GM19240 (cell line): ENCODE results near the gene FAM20C.
"Not testable (repeated sequence)": the region's sequence is repeated elsewhere in the genome, so short reads cannot be mapped to it uniquely, and the experiment has no call there.

Experiments
- DNase-seq: peaks from one replicate; pipeline ENCODE4 v3.0.0; 2011; ENCODE audit warnings: low spot score; ENCODE audit not compliant: insufficient read length

Gene FAM20C

DNA sequence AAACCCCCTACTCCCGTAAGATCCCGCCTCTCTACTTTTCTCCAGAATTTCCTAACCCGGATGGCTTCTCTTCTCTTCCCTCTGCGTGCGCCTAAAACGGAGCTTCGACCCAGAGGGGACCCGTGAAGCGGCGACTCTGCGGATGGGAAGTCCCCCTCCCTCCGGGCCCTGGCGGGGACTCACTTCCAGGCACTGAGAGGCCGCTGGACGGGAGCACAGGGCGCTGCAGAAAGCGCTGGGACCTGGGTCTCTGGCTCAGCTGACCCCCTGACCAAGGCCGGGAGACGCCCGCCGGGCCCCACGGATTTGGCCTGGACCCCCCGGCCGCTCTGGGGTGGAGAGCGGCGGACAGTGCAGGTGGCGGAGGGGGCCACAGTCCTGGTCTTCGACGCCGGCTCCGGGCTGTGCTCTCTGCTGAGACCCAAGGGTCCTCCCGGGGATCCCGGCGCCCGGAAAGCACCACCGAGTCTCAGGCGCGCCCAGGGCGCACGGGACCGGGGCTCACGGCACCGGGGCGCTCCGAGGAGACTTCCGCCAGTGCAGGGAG is 96.9 kb downstream of the FAM20C start:
- no peak for DNase-seq

DNA sequence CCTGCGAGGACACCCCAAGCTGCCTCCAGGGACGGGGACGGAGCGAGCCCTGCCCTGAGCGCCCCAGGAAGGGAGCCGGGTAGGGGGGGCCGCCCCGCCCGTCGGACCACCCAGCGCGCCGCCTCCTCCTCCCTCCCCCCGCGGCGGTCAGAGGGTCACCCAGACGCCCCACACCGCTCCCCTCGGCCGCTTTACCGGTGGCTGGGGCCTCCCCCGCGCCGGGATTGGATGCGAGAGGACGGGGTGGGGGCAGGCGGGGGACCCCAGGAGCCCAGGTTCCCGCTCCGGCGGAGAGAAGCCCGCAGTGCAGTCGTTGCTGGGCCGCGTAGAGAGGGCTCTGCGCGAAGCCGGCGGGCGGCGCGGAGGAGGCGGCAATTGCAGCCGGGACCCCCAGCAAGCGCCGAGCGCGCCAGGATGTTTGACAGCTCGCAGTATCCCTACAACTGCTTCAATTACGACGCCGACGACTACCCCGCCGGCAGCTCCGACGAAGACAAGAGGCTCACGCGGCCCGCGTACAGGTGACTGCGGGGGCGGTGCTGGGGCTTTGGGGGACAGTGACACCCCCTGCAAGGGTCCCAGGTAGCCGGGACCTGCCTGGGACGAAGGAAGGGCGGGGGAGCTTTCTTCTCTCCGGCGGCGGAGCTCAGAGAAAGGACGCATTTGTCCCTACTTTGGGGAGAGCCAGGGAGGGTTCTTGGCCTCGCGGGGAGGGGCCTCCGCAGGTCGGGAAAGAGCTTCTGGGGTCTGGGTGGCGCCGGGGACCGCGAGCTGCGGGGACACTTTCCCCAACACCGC is 97.6 kb downstream of the FAM20C start, which contains the start of gene FOXL3:
Gene FOXL3 (plus strand): TSS at position 415 of the 798 bp plus-strand sequence. CDS start 0 bp downstream, at position 415.
- no peak for DNase-seq

DNA sequence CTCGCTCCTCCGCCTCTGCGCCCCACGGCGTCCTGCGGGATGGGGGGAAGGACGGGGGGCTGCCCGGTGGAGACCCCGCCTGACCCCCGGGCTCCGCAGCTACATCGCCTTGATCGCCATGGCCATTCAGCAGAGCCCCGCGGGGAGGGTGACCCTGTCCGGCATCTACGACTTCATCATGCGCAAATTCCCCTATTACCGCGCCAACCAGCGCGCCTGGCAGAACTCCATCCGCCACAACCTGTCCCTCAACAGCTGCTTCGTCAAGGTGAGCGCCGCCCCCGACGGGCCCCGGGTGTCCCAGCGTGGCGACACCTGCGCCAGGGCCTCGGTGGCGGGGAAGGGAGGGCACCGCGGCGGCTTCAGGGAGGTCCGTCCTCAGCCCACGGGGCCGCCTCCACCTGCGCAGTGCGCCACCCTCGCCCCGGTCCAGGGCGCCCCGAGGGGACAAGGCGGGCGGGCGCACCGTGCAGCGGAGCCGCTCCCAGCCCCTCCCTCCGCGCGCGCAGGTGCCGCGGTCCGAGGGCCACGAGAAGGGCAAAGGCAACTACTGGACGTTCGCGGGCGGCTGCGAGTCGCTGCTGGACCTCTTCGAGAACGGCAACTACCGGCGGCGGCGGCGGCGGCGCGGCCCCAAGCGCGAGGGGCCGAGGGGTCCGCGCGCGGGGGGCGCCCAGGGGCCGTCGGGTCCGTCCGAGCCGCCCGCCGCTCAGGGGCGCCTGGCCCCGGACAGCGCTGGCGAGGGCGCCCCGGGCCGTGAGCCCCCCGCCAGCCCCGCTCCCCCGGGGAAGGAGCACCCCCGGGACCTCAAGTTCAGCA is 98.4 kb downstream of the FAM20C start:
- no peak for DNase-seq

DNA sequence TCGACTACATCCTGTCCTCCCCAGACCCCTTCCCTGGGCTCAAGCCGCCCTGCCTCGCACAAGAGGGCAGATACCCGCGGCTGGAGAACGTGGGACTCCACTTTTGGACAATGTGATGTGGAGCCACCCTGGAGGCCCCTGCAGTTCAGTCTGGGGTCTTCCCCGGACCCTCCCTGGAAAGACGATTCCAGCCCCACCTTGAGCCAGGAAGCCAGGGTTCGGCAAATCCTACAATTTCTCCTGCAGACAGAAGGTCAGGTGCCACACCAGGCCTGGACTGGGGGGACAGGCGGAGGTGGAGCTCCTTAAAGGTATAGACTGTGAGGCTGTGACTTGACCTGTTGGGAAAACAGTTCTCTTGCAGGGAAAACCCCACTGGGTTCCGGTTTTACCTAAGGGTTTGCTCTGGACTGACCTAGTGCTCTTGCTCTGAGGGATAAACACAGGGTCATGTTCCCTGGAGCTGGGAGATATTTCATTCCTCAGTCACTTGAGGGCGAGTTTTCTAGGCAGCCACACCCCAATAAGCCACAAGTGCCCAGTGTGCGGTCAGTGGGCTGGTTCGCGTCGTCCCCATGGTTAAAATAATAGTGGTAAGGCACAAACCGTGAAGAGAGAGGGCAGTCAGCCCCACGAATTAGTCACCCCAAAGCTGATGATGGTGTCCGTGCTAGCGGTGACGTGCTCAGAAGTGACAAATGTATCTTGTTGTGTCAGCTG is 99.2 kb downstream of the FAM20C start:
- no peak for DNase-seq

DNA sequence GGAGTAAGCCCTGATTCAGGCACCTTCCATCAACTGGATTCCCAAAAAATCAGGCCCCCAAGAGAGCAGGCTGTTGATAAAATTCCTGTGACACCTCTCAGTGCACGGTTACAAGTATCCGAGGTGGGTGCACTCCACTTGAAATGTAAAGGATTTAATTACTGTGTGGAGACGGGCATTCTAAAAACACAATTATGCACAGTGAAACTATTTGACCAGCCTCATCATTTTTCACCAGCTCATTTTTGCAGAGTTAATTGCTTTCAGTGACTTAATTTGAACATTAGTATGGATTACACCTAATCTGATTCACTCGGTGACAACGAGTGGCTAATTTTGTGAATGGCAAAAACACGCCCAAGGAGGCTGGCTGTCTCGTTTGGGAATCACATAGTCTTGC is 99.9 kb downstream of the FAM20C start:
- DNase-seq = no peak

DNA sequence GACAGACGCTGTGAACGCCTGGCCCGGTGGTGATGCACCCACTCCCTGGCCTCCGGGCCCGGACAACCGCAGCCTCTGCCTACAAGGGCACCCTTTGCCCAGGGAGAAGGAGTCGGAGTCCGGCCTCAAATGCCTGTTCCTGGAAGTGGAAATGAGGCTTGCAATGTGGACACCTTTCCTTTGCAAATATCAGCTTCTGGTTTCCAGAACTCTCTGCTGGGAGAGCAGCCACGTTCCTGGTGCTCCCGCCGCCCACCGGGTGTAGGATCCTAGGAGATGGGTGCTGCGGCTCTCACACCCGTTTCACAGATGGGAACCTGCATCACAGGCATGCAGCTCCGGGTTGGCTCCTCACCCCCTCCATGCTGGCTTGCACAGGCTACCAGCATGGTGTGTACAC is 100.5 kb downstream of the FAM20C start:
- DNase-seq = no peak

DNA sequence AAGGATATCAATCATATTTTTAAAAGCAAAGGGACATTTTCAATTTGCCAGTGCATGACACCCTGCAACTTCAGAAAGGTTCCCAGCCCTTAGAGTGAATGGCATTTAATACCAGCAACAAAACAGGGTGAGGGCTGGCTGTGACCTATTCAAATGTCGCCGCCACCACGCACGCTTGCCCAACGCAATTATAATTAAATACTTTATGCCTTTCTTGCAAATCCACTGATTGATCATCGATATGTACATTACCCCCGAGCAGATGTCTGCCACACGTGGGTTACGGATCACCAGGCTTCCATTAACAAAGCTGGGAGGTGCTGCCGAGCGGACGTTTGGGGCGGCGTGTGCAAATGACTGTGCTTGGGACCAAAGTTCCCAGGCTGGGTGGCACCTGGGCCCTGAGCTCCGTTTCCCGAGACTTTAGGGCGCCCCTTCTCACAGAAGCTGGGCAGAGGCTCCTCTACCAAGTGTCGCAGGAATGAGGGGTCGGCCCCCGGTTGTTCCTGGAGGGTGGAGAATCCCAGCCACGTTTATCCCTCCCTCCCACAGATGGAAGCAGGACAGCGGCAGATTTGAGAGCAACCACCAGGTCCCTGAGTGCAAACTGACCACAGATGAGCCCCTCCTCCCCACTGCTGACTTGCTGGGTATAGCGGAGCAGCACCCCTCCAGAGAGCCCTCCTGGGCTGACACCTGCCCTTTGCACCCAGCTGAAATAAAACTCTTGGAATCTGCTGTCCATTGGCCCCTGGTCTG is 101.5 kb downstream of the FAM20C start:
- no peak for DNase-seq

DNA sequence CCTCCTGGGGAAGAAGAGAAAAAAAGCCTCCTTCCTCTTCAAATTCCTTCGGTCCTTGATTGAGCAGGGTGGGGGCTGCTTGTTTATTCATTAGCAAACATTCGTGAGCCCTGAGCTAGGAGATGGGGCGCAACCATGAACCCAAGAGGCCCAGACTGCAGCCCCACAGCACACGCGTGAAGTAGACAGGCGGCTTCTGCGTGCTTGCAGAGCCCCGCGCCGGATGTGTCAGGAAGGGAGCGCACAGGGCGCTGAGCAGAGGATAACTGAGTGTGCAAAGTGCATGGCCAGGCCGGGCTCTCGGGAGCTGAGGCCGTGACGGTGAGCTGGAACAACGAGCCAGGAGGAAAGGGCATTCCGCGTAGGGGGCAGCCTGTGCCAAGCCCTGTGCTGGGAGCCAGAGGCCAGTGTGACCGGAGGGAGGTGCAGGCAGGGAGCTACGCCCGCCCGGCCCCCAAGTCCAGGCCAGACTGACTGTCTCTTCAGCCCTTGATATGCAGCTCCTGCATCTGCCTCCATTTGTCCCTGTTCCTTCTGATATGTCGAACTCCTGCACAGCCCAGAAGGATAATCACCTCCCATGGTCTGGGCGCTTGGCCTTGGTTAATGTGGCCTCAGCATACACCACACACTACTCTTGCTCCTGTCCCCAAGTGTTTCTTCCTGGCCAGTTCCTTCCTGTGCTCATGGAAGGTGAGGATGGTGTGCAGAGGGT is 102.2 kb downstream of the FAM20C start:
- DNase-seq = no peak

DNA sequence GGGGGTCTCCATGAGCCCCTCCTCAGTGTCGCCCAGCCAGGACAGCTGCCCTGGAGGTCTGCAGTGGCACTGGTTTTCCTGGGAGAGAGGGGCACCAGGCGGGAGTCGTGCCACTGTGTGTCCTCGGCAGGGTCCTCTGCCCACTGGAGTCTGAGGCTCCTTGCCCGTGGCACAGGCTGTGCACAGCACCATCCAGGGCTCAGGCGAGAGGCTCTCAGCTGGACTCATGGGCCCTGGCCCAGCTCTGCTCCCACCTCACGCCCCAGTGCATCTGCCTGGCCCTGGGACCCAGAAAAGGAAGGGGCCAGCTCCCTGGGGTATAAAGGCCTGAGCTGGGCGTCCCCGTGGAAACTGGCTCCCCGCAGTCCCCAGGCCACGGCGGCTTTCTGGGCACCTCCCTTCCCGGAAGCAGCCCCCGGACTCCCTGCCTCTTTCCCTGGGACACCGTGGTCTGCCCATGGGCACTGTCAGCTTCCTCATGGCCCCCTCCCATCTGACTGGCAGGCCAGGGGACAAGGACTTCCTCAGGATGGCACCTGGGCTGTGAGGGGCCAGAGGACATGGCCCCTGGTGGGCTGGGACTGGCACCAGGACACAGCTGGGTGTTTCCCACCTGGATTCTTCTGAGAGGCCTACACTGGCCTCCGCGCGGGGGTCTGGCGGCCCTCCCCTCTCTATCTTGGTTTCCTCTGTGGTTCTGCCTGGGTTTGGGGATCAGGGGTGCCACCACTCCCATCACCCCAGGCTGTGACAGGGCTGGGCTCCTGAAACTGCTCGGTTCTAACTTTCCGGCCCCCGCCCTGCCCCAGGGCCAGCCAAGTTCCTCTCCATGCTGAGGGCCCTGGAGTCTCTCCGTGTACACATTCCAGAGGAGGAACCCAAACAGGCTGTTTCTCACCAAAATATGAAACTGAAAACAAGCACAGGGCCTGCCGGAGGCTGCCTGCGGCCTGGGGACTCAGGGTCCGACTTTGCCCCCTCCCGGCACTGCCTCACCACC is 103.1 kb downstream of the FAM20C start:
- DNase-seq = no peak

DNA sequence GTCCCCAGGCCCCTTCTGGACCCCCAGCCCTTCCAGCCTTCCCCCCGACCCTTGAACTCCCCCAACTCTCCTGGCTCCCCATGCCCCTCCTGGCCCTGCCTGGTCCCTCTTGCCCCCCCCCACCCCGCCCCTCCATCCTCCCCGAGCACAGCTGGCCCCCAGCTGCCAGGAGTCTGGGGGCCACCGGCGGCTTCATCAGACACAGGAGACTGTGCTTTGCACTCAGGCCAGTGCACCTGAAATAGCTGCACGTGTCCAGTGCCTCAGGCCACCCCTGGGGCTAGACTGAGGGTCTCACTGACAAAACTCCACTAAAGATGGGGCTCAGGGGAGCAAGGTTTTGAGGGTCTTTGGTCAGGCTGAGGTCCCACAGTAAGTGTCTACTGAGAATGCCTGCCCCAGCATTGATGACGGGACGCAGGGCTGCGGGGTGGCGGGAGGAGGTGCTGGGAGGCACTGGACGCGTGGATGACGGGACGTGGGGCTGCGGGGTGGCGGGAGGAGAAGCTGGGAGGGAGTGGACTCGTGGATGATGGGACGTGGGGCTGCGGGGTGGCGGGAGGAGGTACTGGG is 104.1 kb downstream of the FAM20C start:
- DNase-seq = no peak

DNA sequence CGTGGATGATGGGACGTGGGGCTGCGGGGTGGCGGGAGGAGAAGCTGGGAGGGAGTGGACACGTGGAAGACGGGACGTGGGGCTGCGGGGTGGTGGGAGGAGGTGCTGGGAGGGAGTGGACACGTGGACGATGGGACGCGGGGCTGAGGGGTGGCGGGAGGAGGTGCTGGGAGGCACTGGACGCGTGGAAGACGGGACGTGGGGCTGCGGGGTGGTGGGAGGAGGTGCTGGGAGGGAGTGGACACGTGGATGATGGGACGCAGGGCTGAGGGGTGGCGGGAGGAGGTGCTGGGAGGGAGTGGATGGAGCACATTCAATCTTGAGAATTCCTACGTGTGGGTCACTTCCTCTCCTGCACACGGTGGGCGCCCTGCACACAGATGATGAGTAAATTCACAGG is 104.8 kb downstream of the FAM20C start:
- not testable (repeated sequence) for DNase-seq

DNA sequence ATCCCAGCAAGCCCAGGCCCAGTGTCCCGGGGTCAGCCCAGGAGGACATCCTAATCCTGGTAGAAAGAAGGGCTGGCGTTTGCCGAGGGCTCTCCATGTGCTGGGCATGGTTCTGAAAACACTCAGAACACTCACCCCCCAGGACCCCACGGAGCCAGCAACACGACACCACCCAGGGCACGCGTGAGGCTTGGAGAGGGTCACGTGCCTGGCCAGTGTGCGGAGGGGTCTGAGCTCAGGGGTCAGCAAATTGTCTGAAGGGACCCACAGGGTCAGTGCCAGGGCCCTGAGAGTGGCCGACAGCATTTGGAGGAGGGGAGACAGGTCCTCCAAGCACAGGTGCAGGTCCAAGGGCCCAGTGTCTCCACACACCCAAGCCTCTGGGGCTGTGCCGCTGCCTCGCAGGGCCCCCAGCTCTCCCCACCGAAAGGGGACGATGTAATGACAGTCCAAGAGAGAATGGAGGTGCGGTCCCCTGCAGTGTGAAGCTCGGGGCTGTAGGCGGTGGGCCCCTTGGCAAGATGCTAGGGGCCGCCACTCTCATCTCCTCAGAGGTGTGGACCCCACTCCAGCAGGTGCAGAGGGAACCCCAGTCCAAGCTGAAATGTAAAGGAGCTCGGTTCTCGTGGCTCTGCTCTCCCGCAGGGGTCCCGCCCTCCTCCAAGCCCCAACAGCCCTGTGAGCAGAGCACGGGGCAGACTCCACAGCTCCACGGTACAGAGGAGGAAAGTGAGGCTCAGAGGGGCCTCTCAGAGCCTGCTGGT is 105.4 kb downstream of the FAM20C start:
- no peak for DNase-seq

DNA sequence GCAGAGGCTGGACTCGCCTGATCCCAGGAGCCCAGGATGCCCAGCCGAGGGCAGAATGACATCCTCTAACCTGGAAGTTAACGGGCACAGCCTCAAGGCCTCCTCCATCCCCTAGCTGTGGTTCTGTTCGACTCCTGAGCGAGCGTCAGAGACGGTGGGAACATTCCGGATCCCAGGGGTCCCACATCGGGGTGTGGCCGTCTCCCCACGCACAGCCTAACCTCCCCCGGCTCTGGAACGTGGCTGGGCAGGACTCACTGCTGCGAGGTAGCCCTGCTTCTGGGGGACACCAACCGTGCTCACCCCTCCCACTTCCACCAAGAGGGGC is 106.0 kb downstream of the FAM20C start:
- DNase-seq = no peak

DNA sequence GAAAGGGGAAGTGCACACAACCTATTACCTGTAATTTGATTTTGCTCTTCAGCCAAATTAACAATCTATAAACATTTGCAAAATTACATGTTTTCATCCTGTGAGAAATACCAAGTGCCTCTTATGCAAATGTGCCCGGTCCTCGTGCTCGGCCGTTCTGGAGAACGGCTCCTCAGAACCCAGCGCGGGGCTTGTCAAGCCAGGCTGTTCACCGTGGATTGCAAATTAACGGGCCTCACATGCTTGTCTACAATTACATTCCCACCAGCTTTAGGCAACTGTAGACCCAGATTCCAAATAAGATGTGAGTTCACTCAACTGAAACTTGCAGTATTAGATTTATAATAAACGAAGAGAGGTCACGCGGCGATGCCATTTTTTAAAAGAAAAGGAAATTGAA is 106.4 kb downstream of the FAM20C start:
- no peak for DNase-seq

DNA sequence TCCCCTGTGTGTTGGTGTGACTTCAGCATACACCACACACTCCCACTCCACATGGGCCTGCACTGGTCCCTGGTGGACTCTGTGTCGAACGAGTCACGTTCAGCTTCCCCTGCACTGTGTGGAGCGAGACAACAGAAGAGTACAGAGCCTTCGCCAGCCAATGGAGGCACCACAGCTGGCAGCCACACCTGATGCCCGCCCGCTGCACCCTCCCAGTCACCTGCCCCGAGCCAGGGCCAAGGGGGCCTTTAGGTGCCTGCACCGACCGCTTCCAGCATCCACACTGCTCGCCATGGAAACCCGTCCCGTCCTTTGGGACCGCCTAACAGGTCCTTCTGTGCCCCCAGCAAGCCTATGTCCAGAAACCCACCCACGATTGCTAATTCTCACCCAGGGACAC is 106.8 kb downstream of the FAM20C start:
- DNase-seq = no peak

DNA sequence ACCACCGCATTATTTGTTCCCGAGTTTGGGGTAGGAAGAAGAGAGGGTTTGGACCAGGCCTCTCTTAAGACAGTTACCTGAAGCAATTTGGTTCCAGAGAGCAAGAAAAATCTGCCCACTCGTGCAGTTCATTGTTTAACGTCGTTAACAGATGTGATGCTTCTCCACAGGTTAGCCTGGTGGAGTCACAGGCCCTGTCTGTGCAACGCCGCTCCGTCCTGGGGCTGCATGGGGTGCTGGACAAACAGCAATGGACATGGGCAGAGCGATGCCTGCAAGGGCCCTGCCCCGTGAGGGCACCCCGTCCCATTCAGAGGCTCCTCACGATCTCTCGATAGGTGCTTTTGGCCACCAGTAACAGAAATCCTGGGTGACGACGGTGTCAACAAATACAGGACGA is 107.3 kb downstream of the FAM20C start:
- DNase-seq = no peak

DNA sequence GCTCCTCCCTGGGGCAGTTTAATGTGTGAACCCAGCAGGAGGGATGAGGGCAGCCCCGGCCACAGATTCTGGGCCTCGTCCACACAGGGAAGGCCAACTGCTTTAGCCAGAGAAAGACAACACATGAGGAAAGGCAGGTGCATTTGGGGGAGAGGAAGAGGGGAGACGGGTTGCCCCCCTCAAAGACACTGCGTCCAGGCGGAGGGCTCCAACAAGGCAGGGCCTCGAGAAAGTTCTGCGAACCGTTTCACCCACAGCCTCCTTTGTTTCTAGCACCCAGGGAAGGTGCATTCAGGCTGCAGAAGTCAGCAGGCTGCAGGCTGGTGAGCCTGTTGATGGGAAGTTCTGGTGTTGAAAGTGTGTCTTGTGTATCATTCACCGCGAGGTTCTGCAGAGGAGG is 107.7 kb downstream of the FAM20C start:
- DNase-seq = no peak
